SKM-1 treated with dmso at 0.1 percent for 144 hours (cell line): Measurements from ENCODE around the gene MAPK1.
"Not testable (repeated sequence)": the region's sequence is repeated elsewhere in the genome, so short reads cannot be mapped to it uniquely, and the experiment has no call there.

ENCODE experiments used
- DNase-seq: peaks from one replicate; lab custom pipeline; 2025; ENCODE audit not compliant: unreplicated experiment; lab: John Stamatoyannopoulos, UW

MAPK1 gene

GRCh38 chr22:21759646-21760376, 107.6 kb downstream of the MAPK1 start:
- no peak for DNase-seq

- DNase-seq, result no peak
Observed at GRCh38 chr22:21759093-21759492, 108.4 kb downstream of the MAPK1 start.

GRCh38 chr22:21758091-21758864, 109.2 kb downstream of the MAPK1 start:
- no peak for DNase-seq

DNA sequence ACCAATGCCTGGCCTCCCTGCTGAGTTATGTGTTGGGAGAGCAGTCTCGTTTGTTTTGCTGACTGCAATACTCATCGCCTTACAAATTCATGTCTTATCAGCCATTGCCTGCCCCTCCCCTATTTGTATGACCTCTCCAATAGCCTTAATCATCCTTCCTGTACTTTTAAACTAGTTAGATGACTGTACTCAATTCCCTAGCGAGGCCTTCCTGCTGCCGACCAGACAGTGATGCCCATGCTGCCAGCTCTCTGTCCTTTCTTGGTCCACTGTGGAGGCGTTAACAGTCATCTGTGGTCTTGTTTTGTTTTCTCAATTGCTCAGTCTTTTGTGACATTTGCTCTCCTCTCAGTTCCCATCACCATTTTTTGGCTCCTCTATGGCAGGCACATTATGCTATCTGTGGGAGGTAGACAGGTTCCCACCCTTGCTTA, 111.6 kb downstream of the MAPK1 start:
- DNase-seq, result no peak

- DNase-seq, result peak; percentile 10
Observed at GRCh38 chr22:21754523-21754922, 112.9 kb downstream of the MAPK1 start.

- DNase-seq, result no peak
Observed at GRCh38 chr22:21753374-21754111, 113.9 kb downstream of the MAPK1 start.

- no peak for DNase-seq
Observed at GRCh38 chr22:21752276-21752675, 115.2 kb downstream of the MAPK1 start.

DNA sequence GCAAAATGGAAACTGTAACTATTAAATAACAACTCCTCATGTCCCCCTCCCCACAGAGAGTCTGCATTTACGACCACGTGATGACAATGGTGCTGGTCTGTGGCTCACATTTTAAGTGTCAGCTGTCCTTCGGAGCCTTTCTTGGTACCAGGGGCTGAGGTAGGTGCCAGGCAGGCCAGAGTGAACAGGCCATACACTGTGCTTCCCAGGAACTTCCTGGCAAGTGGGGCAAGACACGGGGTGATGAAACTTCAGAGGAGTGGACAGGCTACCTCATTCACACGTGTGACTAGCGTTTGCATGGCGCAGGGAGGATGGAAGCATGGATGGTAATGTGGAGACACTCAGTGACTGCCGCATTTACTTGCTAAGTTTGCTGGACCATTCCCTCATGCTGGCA, 121.5 kb downstream of the MAPK1 start:
- no peak for DNase-seq

GRCh38 chr22:21744917-21745316, 122.5 kb downstream of the MAPK1 start:
- DNase-seq, result not testable (repeated sequence)

GRCh38 chr22:21741790-21742189, 125.7 kb downstream of the MAPK1 start:
- no peak for DNase-seq

DNA sequence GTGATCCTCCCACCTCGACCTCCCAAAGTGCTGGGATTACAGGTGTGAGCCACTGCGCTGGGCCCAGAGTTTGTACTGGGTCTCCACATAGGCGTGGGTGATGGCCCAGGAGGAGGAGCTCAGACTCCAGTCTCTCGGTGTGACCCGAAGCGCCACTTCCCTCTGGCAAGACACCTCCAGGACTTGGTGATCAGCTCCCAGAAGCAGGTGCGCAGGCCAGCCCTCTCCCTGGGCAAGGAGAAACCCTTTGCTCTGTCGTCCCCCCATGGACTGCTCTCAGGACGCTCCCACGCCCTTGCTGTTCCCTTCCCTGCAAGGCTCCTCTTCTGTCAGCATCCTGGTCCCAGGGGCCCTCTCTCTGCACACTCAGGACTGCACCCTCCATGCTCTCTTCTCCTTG, 126.4 kb downstream of the MAPK1 start:
- DNase-seq, result no peak

DNA sequence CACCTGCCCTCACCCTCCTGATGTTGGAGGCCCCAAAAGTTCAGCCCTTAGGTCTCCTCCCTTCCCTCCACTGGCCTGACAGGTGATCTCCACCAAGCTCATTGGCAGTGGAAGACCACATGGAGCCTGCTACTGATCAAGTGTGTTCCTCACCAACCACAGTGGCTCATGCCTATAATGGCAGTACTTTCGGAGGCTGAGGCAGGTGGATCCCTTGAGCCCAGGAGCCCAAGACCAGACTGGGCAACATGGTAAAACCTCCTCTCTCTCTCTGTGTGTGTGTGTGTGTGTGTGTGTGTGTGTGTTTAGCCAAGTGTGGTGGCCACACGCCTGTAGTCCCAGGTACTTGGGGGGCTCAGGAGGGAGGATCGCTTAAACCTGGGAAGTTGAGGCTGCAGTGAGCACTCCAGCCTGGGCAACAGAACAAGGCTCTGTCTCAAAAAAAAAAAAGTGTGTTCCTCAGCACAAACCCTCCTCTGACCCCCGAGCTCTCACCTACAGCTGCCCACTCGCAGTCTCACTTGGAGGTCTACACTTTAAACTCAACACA, 127.5 kb downstream of the MAPK1 start:
- DNase-seq, result no peak

GRCh38 chr22:21738966-21739365, 128.5 kb downstream of the MAPK1 start:
- no peak for DNase-seq

- DNase-seq, result no peak
Observed at GRCh38 chr22:21738081-21738480, 129.4 kb downstream of the MAPK1 start.

GRCh38 chr22:21736948-21737347, 130.5 kb downstream of the MAPK1 start:
- DNase-seq, result no peak

GRCh38 chr22:21736084-21736642, 131.3 kb downstream of the MAPK1 start:
- DNase-seq, result no peak

GRCh38 chr22:21735200-21736083, 132.0 kb downstream of the MAPK1 start, which contains the start of gene YPEL1:
Gene YPEL1 (minus strand): TSS chr22:21735794. CDS start chr22:21710744, 25,050 bp downstream.
- peak; percentile 91 for DNase-seq

GRCh38 chr22:21734540-21735199, 132.8 kb downstream of the MAPK1 start:
- DNase-seq, result no peak

GRCh38 chr22:21731503-21731902, 135.9 kb downstream of the MAPK1 start:
- no peak for DNase-seq
